Liver (tissue), 9 donors: ENCODE data around the gene VDR. TPM values are rescaled to one million over a fixed set of nuclear protein-coding genes. Genes with fewer than 3 reads are reported as not detected.

ENCODE experiments used
- DNase-seq: peaks from one replicate; pipeline ENCODE4 v3.0.0-alpha.2; 2017; ENCODE audit warnings: low spot score
- H3K27ac ChIP-seq, 2 donors: one replicate each; pipeline ENCODE4 v1.7.0; 2013; ENCODE audit warnings: inconsistent platforms in 2 of 2, low read length in 2 of 2, control low read depth in 1 of 2, low read depth in 1 of 2, mild to moderate bottlenecking in 1 of 2
- H3K27me3 ChIP-seq, 4 donors: one replicate each; pipeline versions ENCODE4 v1.6.1 to v1.7.0; 2013; ENCODE audit warnings: low read length in 3 of 4, inconsistent platforms in 1 of 4, mild to moderate bottlenecking in 1 of 4, moderate library complexity in 1 of 4; ENCODE audit not compliant: control insufficient read depth in 4 of 4, insufficient read depth in 4 of 4
- H3K36me3 ChIP-seq, 4 donors: one replicate each; pipeline versions ENCODE4 v1.6.1 to v1.7.0; 2013; ENCODE audit warnings: low read length in 3 of 4, mild to moderate bottlenecking in 3 of 4, low read depth in 1 of 4, moderate library complexity in 1 of 4; ENCODE audit not compliant: control insufficient read depth in 4 of 4, insufficient read depth in 3 of 4
- H3K4me1 ChIP-seq, 4 donors: one replicate each; pipeline versions ENCODE4 v1.6.1 to v1.7.0; 2013; ENCODE audit warnings: low read length in 3 of 4, mild to moderate bottlenecking in 3 of 4, moderate library complexity in 1 of 4; ENCODE audit not compliant: control insufficient read depth in 4 of 4, insufficient read depth in 4 of 4
- H3K4me3 ChIP-seq, 3 donors: one replicate each; pipeline versions ENCODE4 v1.6.1 to v1.7.0; 2013; ENCODE audit warnings: low read length in 3 of 3, control low read depth in 1 of 3, low read depth in 1 of 3, mild to moderate bottlenecking in 1 of 3
- H3K9ac ChIP-seq, 2 donors: one replicate each; pipeline ENCODE4 v1.7.0; 2013; ENCODE audit warnings: low read length in 2 of 2, mild to moderate bottlenecking in 2 of 2, moderate library complexity in 2 of 2, control low read depth in 1 of 2, low read depth in 1 of 2
- H3K9me3 ChIP-seq, 4 donors: one replicate each; pipeline versions ENCODE4 v1.6.1 to v1.7.0; 2013; ENCODE audit warnings: low read length in 3 of 4; ENCODE audit not compliant: control insufficient read depth in 4 of 4
- EGR1 ChIP-seq, 2 donors: IDR thresholded peaks; 2 replicates each; pipeline ENCODE4 v1.6.1; 2016 to 2018; ENCODE audit warnings: antibody characterized with exemption in 2 of 2, low read depth in 2 of 2
- FOXA1 ChIP-seq: IDR thresholded peaks from 2 replicates; pipeline ENCODE4 v1.6.1; 2016; ENCODE audit warnings: antibody characterized with exemption
- FOXA2 ChIP-seq: IDR thresholded peaks from 2 replicates; pipeline ENCODE4 v1.6.1; 2016; ENCODE audit warnings: antibody characterized with exemption
- GABPA ChIP-seq, 2 donors: IDR thresholded peaks in 1 of 2; conservative IDR thresholded peaks in 1 of 2; 2 replicates each; pipeline ENCODE4 v1.6.1; 2016; ENCODE audit warnings: antibody characterized with exemption in 2 of 2, mild to moderate bottlenecking in 1 of 2, moderate library complexity in 1 of 2
- HNF4A ChIP-seq, 2 donors: conservative IDR thresholded peaks; 2 replicates each; pipeline ENCODE4 v1.6.1; 2016; ENCODE audit warnings: antibody characterized with exemption in 2 of 2, mild to moderate bottlenecking in 2 of 2
- HNF4G ChIP-seq: IDR thresholded peaks from 2 replicates; pipeline ENCODE4 v1.6.1; 2016; ENCODE audit warnings: antibody characterized with exemption
- JUND ChIP-seq, 2 donors: IDR thresholded peaks; 2 replicates each; pipeline ENCODE4 v1.6.1; 2016; ENCODE audit warnings: antibody characterized with exemption in 2 of 2
- NR2F2 ChIP-seq: IDR thresholded peaks from 2 replicates; pipeline ENCODE4 v1.6.1; 2016; ENCODE audit warnings: antibody characterized with exemption
- RAD21 ChIP-seq, 2 donors: IDR thresholded peaks; 2 replicates each; pipeline ENCODE4 v1.6.1; 2016; ENCODE audit warnings: antibody characterized with exemption in 2 of 2, mild to moderate bottlenecking in 2 of 2
- RXRA ChIP-seq, 2 donors: IDR thresholded peaks; 2 replicates each; pipeline ENCODE4 v1.6.1; 2017 to 2018; ENCODE audit warnings: antibody characterized with exemption in 2 of 2, mild to moderate bottlenecking in 1 of 2
- TAF1 ChIP-seq: conservative IDR thresholded peaks from 2 replicates; pipeline ENCODE4 v1.6.1; 2016; ENCODE audit warnings: antibody characterized with exemption, mild to moderate bottlenecking
- WGBS: extraction: QIAGEN DNeasy Blood & Tissue Kit; methylation state at CpG from one replicate; pipeline ENCODE4 v1.1.7; 2013; 5-methylcytosine and 5-hydroxymethylcytosine counted together
- polyA plus RNA-seq, 2 donors: library from polyadenylated mRNA; stranded (reverse) in 1 of 2; unstranded in 1 of 2; fragments of 200-250 nt in 1 of 2; fragments of >200 nt in 1 of 2; fragmentation: Nextera tagmentation in 1 of 2; extraction: Ambion mirVana in 1 of 2; gene quantifications; one replicate each; pipeline versions ENCODE4 v1.2.1 to v1.2.3, GENCODE V29; 2013 to 2015
- total RNA-seq, 2 donors: library from RNA; depleted of rRNA; stranded (reverse); fragments of >200 nt; gene quantifications; one replicate each; pipeline ENCODE4 v1.2.3, GENCODE V29; 2014
- TF ChIP-seq, protein P1 (sequence below): IDR thresholded peaks from 2 replicates; pipeline ENCODE4 v1.6.1; 2016; ENCODE audit warnings: antibody characterized with exemption, mild to moderate bottlenecking
- TF ChIP-seq, protein P2 (sequence below): IDR thresholded peaks from 2 replicates; pipeline ENCODE4 v1.6.1; 2016; ENCODE audit warnings: antibody characterized with exemption
- TF ChIP-seq, protein P3 (sequence below): fragments of 150-350 bp; IDR thresholded peaks from 2 replicates; pipeline ENCODE4 v1.5.1; 2017; ENCODE audit warnings: improper control_type of control experiment, low read depth, low read length; ENCODE audit not compliant: missing input control
- donor health status: healthy.
- donor health status: healthy.
- donor health status: healthy.
- donor health status: healthy.
- donor health status: healthy.

Gene VDR
- total and polyA plus RNA-seq, 4 donors, result 0.25 to 0.47 (median 0.35) TPM

DNA sequence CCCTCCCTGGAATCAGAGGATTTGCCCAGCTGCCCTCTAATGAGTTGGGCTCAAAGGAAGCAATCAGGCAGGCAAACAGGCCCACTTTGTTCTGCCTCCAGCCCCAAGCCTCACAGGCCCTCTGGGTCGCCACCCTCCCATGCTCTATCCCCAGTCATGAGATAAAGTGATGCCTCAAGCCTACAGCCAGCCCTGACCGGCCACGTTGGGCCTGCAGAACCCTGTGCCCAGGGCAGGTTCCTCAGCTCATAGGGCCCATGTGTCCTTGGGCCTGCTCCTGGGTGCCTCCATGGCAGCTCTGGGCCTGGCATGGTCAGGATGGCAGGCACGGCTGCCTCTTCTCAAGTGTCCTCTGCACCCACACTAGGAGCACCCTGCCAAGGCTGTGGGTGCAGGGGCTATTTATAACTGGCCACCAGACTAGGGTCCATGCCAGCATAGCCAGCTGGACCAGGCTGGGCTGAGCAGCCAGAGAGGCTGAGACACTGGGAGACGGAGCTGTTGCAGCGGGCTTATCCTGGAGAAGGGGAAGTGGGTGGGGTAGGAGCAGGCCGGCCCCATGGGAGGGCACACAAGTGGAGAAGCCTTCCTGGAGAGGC is 105.3 kb downstream of the VDR start:
- no peaks in the 10 kb centered on the region for H3K27me3 ChIP-seq
- peaks cover 0 to 18% (median 5%) of the 10 kb centered on the region in 4 donors for H3K4me1 ChIP-seq
- TF ChIP-seq TAF1, result no peak
- no peak for TF ChIP-seq GABPA (IDR thresholded peaks at IDR 0.05 in 1 of 2, conservative IDR thresholded peaks at IDR 0.05 in 1 of 2)
- TF ChIP-seq HNF4A (conservative IDR thresholded peaks at IDR 0.05), result no peak
- no peak for TF ChIP-seq JUND (IDR thresholded peaks at IDR 0.05)
- no peak for TF ChIP-seq HNF4G
- TF ChIP-seq, protein P1, sequence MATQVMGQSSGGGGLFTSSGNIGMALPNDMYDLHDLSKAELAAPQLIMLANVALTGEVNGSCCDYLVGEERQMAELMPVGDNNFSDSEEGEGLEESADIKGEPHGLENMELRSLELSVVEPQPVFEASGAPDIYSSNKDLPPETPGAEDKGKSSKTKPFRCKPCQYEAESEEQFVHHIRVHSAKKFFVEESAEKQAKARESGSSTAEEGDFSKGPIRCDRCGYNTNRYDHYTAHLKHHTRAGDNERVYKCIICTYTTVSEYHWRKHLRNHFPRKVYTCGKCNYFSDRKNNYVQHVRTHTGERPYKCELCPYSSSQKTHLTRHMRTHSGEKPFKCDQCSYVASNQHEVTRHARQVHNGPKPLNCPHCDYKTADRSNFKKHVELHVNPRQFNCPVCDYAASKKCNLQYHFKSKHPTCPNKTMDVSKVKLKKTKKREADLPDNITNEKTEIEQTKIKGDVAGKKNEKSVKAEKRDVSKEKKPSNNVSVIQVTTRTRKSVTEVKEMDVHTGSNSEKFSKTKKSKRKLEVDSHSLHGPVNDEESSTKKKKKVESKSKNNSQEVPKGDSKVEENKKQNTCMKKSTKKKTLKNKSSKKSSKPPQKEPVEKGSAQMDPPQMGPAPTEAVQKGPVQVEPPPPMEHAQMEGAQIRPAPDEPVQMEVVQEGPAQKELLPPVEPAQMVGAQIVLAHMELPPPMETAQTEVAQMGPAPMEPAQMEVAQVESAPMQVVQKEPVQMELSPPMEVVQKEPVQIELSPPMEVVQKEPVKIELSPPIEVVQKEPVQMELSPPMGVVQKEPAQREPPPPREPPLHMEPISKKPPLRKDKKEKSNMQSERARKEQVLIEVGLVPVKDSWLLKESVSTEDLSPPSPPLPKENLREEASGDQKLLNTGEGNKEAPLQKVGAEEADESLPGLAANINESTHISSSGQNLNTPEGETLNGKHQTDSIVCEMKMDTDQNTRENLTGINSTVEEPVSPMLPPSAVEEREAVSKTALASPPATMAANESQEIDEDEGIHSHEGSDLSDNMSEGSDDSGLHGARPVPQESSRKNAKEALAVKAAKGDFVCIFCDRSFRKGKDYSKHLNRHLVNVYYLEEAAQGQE, result no peak
- no peak for TF ChIP-seq FOXA1
- TF ChIP-seq, protein P2, sequence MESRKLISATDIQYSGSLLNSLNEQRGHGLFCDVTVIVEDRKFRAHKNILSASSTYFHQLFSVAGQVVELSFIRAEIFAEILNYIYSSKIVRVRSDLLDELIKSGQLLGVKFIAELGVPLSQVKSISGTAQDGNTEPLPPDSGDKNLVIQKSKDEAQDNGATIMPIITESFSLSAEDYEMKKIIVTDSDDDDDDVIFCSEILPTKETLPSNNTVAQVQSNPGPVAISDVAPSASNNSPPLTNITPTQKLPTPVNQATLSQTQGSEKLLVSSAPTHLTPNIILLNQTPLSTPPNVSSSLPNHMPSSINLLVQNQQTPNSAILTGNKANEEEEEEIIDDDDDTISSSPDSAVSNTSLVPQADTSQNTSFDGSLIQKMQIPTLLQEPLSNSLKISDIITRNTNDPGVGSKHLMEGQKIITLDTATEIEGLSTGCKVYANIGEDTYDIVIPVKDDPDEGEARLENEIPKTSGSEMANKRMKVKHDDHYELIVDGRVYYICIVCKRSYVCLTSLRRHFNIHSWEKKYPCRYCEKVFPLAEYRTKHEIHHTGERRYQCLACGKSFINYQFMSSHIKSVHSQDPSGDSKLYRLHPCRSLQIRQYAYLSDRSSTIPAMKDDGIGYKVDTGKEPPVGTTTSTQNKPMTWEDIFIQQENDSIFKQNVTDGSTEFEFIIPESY, result no peak
- no peak for TF ChIP-seq EGR1 (IDR thresholded peaks at IDR 0.05; ENCODE audit: low read depth in 2 of 2)
- no peak for TF ChIP-seq RXRA (IDR thresholded peaks at IDR 0.05)
- TF ChIP-seq FOXA2, result no peak
- H3K9ac ChIP-seq, result no peak overlapping the region
- no peak overlapping the region for H3K27ac ChIP-seq
- no peak overlapping the region for H3K4me3 ChIP-seq
- H3K9me3 ChIP-seq, result no peaks in the 10 kb centered on the region
- peaks cover 0 to 3% (median 0%) of the 10 kb centered on the region in 4 donors for H3K36me3 ChIP-seq
- 81% methylated on average over 7 of the region's 7 CpGs for WGBS
- no peak for DNase-seq

DNA sequence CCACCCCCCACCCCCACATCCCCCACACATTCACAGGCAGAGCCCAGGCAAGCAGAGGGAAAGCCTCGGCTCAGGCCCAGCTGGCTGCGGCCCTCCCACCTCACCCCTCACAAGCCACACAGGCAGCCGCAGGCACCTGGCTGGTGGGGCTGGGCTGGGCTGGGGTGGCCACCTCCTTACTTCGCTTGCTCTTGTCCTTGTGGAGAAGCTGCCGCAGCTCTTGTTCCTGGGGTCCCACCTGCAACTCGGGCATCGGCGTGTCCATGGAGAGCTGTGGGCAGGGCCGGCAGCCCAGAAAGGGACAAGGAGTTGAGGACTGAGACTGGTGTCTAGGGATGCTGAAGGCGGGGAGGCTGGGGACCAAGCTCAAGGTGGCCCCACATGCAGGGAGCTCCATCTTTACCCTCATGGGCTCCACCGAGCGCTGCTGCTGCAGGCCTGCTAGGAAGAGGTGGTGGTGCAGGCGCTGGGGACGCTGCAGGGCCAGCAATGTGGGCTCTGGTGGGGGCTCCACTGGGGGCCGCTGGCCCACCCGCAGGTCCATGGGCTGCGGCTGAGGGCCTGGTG is 106.3 kb downstream of the VDR start:
- Histone ChIP-seq H3K4me3 (no peak overlapping the region), H3K27ac (no peak overlapping the region), H3K9ac (no peak overlapping the region), H3K27me3 (no peaks in the 10 kb centered on the region), H3K9me3 (no peaks in the 10 kb centered on the region), H3K4me1 (peaks cover 0 to 18% (median 5%) of the 10 kb centered on the region in 4 donors), H3K36me3 (peaks cover 0 to 9% (median 0%) of the 10 kb centered on the region in 4 donors)
- 92% methylated on average over 17 of the region's 17 CpGs for WGBS
- DNase-seq, result no peak
- no peak for TF ChIP-seq JUND (IDR thresholded peaks at IDR 0.05)
- TF ChIP-seq HNF4G, result no peak
- TF ChIP-seq NR2F2, result no peak
- TF ChIP-seq, protein P3, sequence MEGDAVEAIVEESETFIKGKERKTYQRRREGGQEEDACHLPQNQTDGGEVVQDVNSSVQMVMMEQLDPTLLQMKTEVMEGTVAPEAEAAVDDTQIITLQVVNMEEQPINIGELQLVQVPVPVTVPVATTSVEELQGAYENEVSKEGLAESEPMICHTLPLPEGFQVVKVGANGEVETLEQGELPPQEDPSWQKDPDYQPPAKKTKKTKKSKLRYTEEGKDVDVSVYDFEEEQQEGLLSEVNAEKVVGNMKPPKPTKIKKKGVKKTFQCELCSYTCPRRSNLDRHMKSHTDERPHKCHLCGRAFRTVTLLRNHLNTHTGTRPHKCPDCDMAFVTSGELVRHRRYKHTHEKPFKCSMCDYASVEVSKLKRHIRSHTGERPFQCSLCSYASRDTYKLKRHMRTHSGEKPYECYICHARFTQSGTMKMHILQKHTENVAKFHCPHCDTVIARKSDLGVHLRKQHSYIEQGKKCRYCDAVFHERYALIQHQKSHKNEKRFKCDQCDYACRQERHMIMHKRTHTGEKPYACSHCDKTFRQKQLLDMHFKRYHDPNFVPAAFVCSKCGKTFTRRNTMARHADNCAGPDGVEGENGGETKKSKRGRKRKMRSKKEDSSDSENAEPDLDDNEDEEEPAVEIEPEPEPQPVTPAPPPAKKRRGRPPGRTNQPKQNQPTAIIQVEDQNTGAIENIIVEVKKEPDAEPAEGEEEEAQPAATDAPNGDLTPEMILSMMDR, result no peak
- no peak for TF ChIP-seq HNF4A (conservative IDR thresholded peaks at IDR 0.05)
- no peak for TF ChIP-seq RXRA (IDR thresholded peaks at IDR 0.05)
- TF ChIP-seq, protein P2, result no peak
- no peak for TF ChIP-seq EGR1 (IDR thresholded peaks at IDR 0.05; ENCODE audit: low read depth in 2 of 2)
- TF ChIP-seq RAD21 (IDR thresholded peaks at IDR 0.05), result no peak
- TF ChIP-seq FOXA1, result no peak
